Activated naive CD8-positive, alpha-beta T cell treated with anti-CD3 and anti-CD28 coated beads, Interleukin-2, amount 50 U/mL, for 16 hours (primary cell): ENCODE measurements around the gene HID1.
"Not testable (repeated sequence)": the region's sequence is repeated elsewhere in the genome, so short reads cannot be mapped to it uniquely, and the experiment has no call there.

Source experiments
- DNase-seq: peaks from one replicate; pipeline ENCODE4 v3.0.0-alpha.2; 2020; ENCODE audit warnings: low read depth, low spot score

The HID1 gene

GRCh38 chr17:74999523-74999922, 27.0 kb upstream of the HID1 start:
- no peak for DNase-seq

GRCh38 chr17:74998783-74999182, 26.2 kb upstream of the HID1 start:
- no peak for DNase-seq

- DNase-seq, result no peak
Measured at GRCh38 chr17:74995847-74996246, 23.3 kb upstream of the HID1 start.

- DNase-seq, result no peak
Measured at GRCh38 chr17:74994440-74994839, 21.9 kb upstream of the HID1 start.

- DNase-seq, result no peak
Measured at GRCh38 chr17:74992223-74992622, 19.7 kb upstream of the HID1 start.

GRCh38 chr17:74990581-74991105, 18.1 kb upstream of the HID1 start:
- DNase-seq, result no peak

- no peak for DNase-seq
Measured at GRCh38 chr17:74987909-74988711, 15.6 kb upstream of the HID1 start.

GRCh38 chr17:74987418-74987908, 14.9 kb upstream of the HID1 start, which contains the start of gene CDR2L:
CDR2L (plus strand) TSS chr17:74987632; CDS start chr17:74988044, 412 bp downstream.
- DNase-seq, result peak; percentile 81

- DNase-seq, result no peak
Measured at GRCh38 chr17:74986206-74986576, 13.6 kb upstream of the HID1 start.

- not testable (repeated sequence) for DNase-seq
Measured at GRCh38 chr17:74982663-74983313, 10.2 kb upstream of the HID1 start.

- DNase-seq, result peak; percentile 44
Measured at GRCh38 chr17:74981979-74982662, 9.6 kb upstream of the HID1 start.

- no peak for DNase-seq
Measured at GRCh38 chr17:74981318-74981978, 8.9 kb upstream of the HID1 start.

- no peak for DNase-seq
Measured at GRCh38 chr17:74979408-74980146, 7.0 kb upstream of the HID1 start.

GRCh38 chr17:74978240-74978639, 5.7 kb upstream of the HID1 start:
- DNase-seq, result no peak

GRCh38 chr17:74977802-74978201, 5.2 kb upstream of the HID1 start:
- DNase-seq, result no peak

- DNase-seq, result no peak
Measured at GRCh38 chr17:74975943-74976342, 3.4 kb upstream of the HID1 start.

- no peak for DNase-seq
Measured at GRCh38 chr17:74972973-74973328, 392 bp upstream of the HID1 start.

GRCh38 chr17:74971842-74972106, 785 bp downstream of the HID1 start:
- DNase-seq, result no peak

- DNase-seq, result no peak
Measured at GRCh38 chr17:74971069-74971841, 1.3 kb downstream of the HID1 start.

- DNase-seq, result no peak
Measured at GRCh38 chr17:74970395-74970794, 2.2 kb downstream of the HID1 start.
